SK-N-SH (cell line): ENCODE results near the gene TFCP2L1. TPM values are rescaled to one million over a fixed set of nuclear protein-coding genes. Genes with fewer than 3 reads are reported as not detected.

Experiments
- CTCF ChIA-PET: fragments of 300-600, 350-600 bp; formaldehyde crosslinking; extraction: SDS; loops from one replicate; lab custom pipeline; 2021; lab: Yijun Ruan, JAX
- POLR2A ChIA-PET: fragments of 350-600 bp; sonication (Branson Sonifier 250); formaldehyde crosslinking; extraction: SDS; loops from one replicate; lab custom pipeline; 2020; ENCODE audit warnings: antibody characterized with exemption, inconsistent platforms; lab: Yijun Ruan, JAX
- DNase-seq: peaks from one replicate; pipeline ENCODE4 v3.0.0; 2012
- H2AFZ ChIP-seq: fragments of 200-600 bp; sonication (generic); 2 replicates; pipeline ENCODE4 v1.8.1; 2016; ENCODE audit warnings: antibody characterized with exemption, mild to moderate bottlenecking, low read depth
- H3F3A ChIP-seq: fragments of 200-600 bp; sonication (generic); replicated peaks from 2 replicates; pipeline ENCODE3; 2016; ENCODE audit warnings: antibody characterized with exemption, mild to moderate bottlenecking; ENCODE audit not compliant: insufficient read depth
- H3K27ac ChIP-seq, 2 experiments: fragments of 200-500 bp in 1 of 2; fragments of 200-600 bp in 1 of 2; sonication (Bioruptor generic) in 1 of 2; sonication (generic), shearing (Covaris generic) in 1 of 2; 2 replicates each; pipeline versions ENCODE4 v1.5.1 to v1.6.1; 2014 to 2016; ENCODE audit warnings: low read depth in 2 of 2, inconsistent platforms in 1 of 2, low read length in 1 of 2, mild to moderate bottlenecking in 1 of 2, mixed read lengths in 1 of 2
- H3K27me3 ChIP-seq: fragments of 200-600 bp; sonication (generic), shearing (Covaris generic); 2 replicates; pipeline ENCODE4 v1.6.1; 2016; ENCODE audit warnings: mixed run types; ENCODE audit not compliant: insufficient read depth
- H3K36me3 ChIP-seq, 2 experiments: fragments of 200-500 bp in 1 of 2; fragments of 200-600 bp in 1 of 2; sonication (Bioruptor generic) in 1 of 2; sonication (generic) in 1 of 2; replicated peaks in 1 of 2; 2 replicates each; pipeline versions ENCODE3 to v1.5.1; 2014 to 2016; ENCODE audit warnings: low read length in 1 of 2, mild to moderate bottlenecking in 1 of 2; ENCODE audit not compliant: insufficient read depth in 2 of 2, control insufficient read depth in 1 of 2
- H3K4me1 ChIP-seq, 2 experiments: fragments of 200-500 bp in 1 of 2; fragments of 200-600 bp in 1 of 2; sonication (Bioruptor generic) in 1 of 2; sonication (generic), shearing (Covaris generic) in 1 of 2; 2 replicates each; pipeline versions ENCODE4 v1.5.1 to v1.6.1; 2014 to 2016; ENCODE audit warnings: low read depth in 1 of 2, low read length in 1 of 2, mixed run types in 1 of 2; ENCODE audit not compliant: insufficient read depth in 2 of 2, control insufficient read depth in 1 of 2
- H3K4me2 ChIP-seq: fragments of 200-600 bp; sonication (generic), shearing (Covaris generic); 2 replicates; pipeline ENCODE4 v1.6.1; 2017; ENCODE audit warnings: mixed run types
- H3K4me3 ChIP-seq, 2 experiments: fragments of 200-500 bp in 1 of 2; fragments of 200-600 bp in 1 of 2; sonication (Bioruptor generic) in 1 of 2; sonication (generic), shearing (Covaris generic) in 1 of 2; 2 replicates each; pipeline versions ENCODE4 v1.5.1 to v1.8.1; 2014 to 2016; ENCODE audit warnings: low read depth in 2 of 2, inconsistent platforms in 1 of 2, low read length in 1 of 2, mild to moderate bottlenecking in 1 of 2, mixed read lengths in 1 of 2, moderate library complexity in 1 of 2
- H3K79me2 ChIP-seq: fragments of 200-600 bp; sonication (generic); 2 replicates; pipeline ENCODE4 v1.8.1; 2017; ENCODE audit warnings: mild to moderate bottlenecking; ENCODE audit not compliant: insufficient read depth
- H3K9ac ChIP-seq: fragments of 200-600 bp; sonication (generic); 2 replicates; pipeline ENCODE4 v1.6.1; 2017; ENCODE audit warnings: mixed run types
- H3K9me2 ChIP-seq: fragments of 200-600 bp; sonication (generic); 2 replicates; pipeline ENCODE4 v1.6.1; 2017; ENCODE audit warnings: mixed run types
- H3K9me3 ChIP-seq: fragments of 200-600 bp; sonication (generic); 2 replicates; pipeline ENCODE4 v1.6.1; 2017; ENCODE audit warnings: mixed run types, mild to moderate bottlenecking, moderate library complexity
- H4K20me1 ChIP-seq: fragments of 200-600 bp; sonication (generic); 2 replicates; pipeline ENCODE4 v1.6.1; 2017; ENCODE audit warnings: mild to moderate bottlenecking, mixed run types; ENCODE audit not compliant: insufficient read depth
- CHD2 ChIP-seq: fragments of 150-350 bp; IDR thresholded peaks from 2 replicates; pipeline ENCODE4 v1.6.1; 2018; ENCODE audit warnings: low read length; ENCODE audit not compliant: partially characterized antibody
- GATA2 ChIP-seq: sonication (generic); formaldehyde crosslinking; IDR thresholded peaks from 2 replicates; pipeline ENCODE4 v1.5.0; 2020; ENCODE audit warnings: mild to moderate bottlenecking, missing genetic modification reagents
- IRF3 ChIP-seq: fragments of 150-350 bp; IDR thresholded peaks from 2 replicates; pipeline ENCODE4 v1.6.1; 2016; ENCODE audit warnings: mild to moderate bottlenecking, low read depth, low read length
- JUND ChIP-seq: IDR thresholded peaks from 2 replicates; pipeline ENCODE4 v1.4.0; 2012
- MEF2A ChIP-seq: IDR thresholded peaks from 2 replicates; pipeline ENCODE4 v1.4.0; 2012; ENCODE audit warnings: low read depth, borderline replicate concordance
- NFIC ChIP-seq: IDR thresholded peaks from 2 replicates; pipeline ENCODE4 v1.4.0; 2012; ENCODE audit warnings: borderline replicate concordance
- NRF1 ChIP-seq: IDR thresholded peaks from 2 replicates; pipeline ENCODE4 v1.6.1; 2012; ENCODE audit warnings: low read depth, mild to moderate bottlenecking, low read length
- POLR2AphosphoS5 ChIP-seq: IDR thresholded peaks from 2 replicates; pipeline ENCODE4 v1.6.1; 2012; ENCODE audit warnings: low read depth, low read length
- RAD21 ChIP-seq: IDR thresholded peaks from 2 replicates; pipeline ENCODE4 v1.6.1; 2012; ENCODE audit warnings: mild to moderate bottlenecking, low read length
- RCOR1 ChIP-seq: fragments of 150-350 bp; IDR thresholded peaks from 2 replicates; pipeline ENCODE4 v1.6.1; 2017; ENCODE audit warnings: antibody characterized with exemption, low read length
- RFX5 ChIP-seq: IDR thresholded peaks from 2 replicates; pipeline ENCODE4 v1.6.1; 2012; ENCODE audit warnings: mild to moderate bottlenecking, improper control_type of control experiment, low read length
- RXRA ChIP-seq: IDR thresholded peaks from 2 replicates; pipeline ENCODE4 v1.4.0; 2012; ENCODE audit warnings: low read depth, mild to moderate bottlenecking, borderline replicate concordance
- SIN3A ChIP-seq: IDR thresholded peaks from 2 replicates; pipeline ENCODE4 v1.6.1; 2012; ENCODE audit warnings: low read depth, mild to moderate bottlenecking, low read length, moderate library complexity, borderline replicate concordance
- SMC3 ChIP-seq: IDR thresholded peaks from 2 replicates; pipeline ENCODE4 v1.6.1; 2012; ENCODE audit warnings: low read depth, low read length, improper control_type of control experiment
- TAF1 ChIP-seq: IDR thresholded peaks from 2 replicates; pipeline ENCODE4 v1.6.1; 2012; ENCODE audit warnings: low read depth, mild to moderate bottlenecking, low read length, moderate library complexity, borderline replicate concordance
- TCF12 ChIP-seq: IDR thresholded peaks from 2 replicates; pipeline ENCODE4 v1.4.0; 2012
- TEAD4 ChIP-seq: IDR thresholded peaks from 2 replicates; pipeline ENCODE4 v1.4.0; 2012; ENCODE audit warnings: mild to moderate bottlenecking, borderline replicate concordance; ENCODE audit not compliant: insufficient read depth
- USF1 ChIP-seq: IDR thresholded peaks from 2 replicates; pipeline ENCODE4 v1.4.0; 2012; ENCODE audit warnings: low read depth, borderline replicate concordance
- YY1 ChIP-seq: IDR thresholded peaks from 2 replicates; pipeline ENCODE4 v1.4.0; 2012; ENCODE audit warnings: low read depth, mild to moderate bottlenecking
- WGBS: methylation state at CpG from one replicate; pipeline ENCODE4 v1.1.6; 2017; ENCODE audit warnings: low lambda C conversion rate; 5-methylcytosine and 5-hydroxymethylcytosine counted together
- polyA plus RNA-seq, 3 experiments: library from polyadenylated mRNA; depleted of rRNA; stranded (reverse); fragments of >200 nt; gene quantifications; 2 replicates each; pipeline ENCODE4 v1.2.3, GENCODE V29; 2012
- TF ChIP-seq, protein P1 (sequence below): IDR thresholded peaks from 2 replicates; pipeline ENCODE4 v1.4.0; 2012; ENCODE audit warnings: low read depth, borderline replicate concordance

TFCP2L1 gene
- polyA plus RNA-seq, 1 of the 3 experiments (the other 2 are of a cell fraction) = not detected

- no peaks in the 10 kb centered on the region for H3K36me3 ChIP-seq
- no peak overlapping the region for H2AFZ ChIP-seq
- no peaks in the 10 kb centered on the region for H3K9me2 ChIP-seq
- no peaks in the 10 kb centered on the region for H3K9me3 ChIP-seq
- H3F3A ChIP-seq = no peaks in the 10 kb centered on the region
- H3K4me3 ChIP-seq = no peak overlapping the region
- H3K27ac ChIP-seq = no peak overlapping the region
- no peak for TF ChIP-seq JUND
- no peaks in the 10 kb centered on the region for H3K27me3 ChIP-seq
- no peak for DNase-seq
- H3K4me1 ChIP-seq = no peaks in the 10 kb centered on the region
- no peak overlapping the region for H3K4me2 ChIP-seq
- no peak overlapping the region for H3K9ac ChIP-seq
- no peaks in the 10 kb centered on the region for H4K20me1 ChIP-seq
- H3K79me2 ChIP-seq = no peaks in the 10 kb centered on the region
- CTCF ChIA-PET = interaction anchor here (0.6 kb wide), 1 partner anchor 187 kb away, joined by 3 read pairs; no protein-coding TSS in a partner anchor
- POLR2A ChIA-PET = no interaction called here
Observed at GRCh38 chr2:121309323-121309722, 24.3 kb upstream of the TFCP2L1 start.

DNA sequence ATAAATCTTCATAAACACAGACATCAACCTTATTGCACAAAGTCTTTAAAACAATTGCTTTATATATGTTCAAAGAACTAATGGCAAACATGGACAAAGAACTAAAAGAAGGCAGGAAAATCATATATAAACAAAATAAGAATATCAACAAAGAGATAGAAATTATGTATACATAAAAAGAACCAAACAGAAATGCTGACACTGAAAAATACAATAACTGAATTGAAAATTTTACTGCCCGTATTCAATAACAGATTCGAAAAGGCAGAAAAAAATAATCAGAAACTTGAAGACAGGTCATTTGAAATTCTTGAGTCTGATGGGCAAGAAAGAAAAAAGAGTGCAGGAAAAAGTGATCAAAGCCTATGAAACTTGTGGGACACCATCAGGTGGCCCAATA, 22.0 kb upstream of the TFCP2L1 start:
- no peaks in the 10 kb centered on the region for H3K27me3 ChIP-seq
- H3K9ac ChIP-seq = no peak overlapping the region
- H3K4me3 ChIP-seq = no peak overlapping the region
- H3K9me3 ChIP-seq = no peaks in the 10 kb centered on the region
- H2AFZ ChIP-seq = no peak overlapping the region
- H3K36me3 ChIP-seq = no peaks in the 10 kb centered on the region
- ChIA-PET CTCF (interaction anchor here (1.1 to 1.4 kb wide), 3 partner anchors 21 to 212 kb away, joined by 3 read pairs; no protein-coding TSS in a partner anchor), POLR2A (no interaction called here)
- no peaks in the 10 kb centered on the region for H3K9me2 ChIP-seq
- no peaks in the 10 kb centered on the region for H3F3A ChIP-seq
- 50% methylated on average over 2 of the region's 2 CpGs for WGBS
- H4K20me1 ChIP-seq = no peaks in the 10 kb centered on the region
- DNase-seq = no peak
- no peak overlapping the region for H3K4me2 ChIP-seq
- H3K4me1 ChIP-seq = peaks cover 0 to 3% of the 10 kb centered on the region in 2 experiments; a peak in 1 of 4 replicates
- no peaks in the 10 kb centered on the region for H3K79me2 ChIP-seq
- H3K27ac ChIP-seq = no peak overlapping the region
- no peak for TF ChIP-seq RAD21
- TF ChIP-seq TEAD4 = no peak
- TF ChIP-seq MEF2A = no peak
- no peak for TF ChIP-seq CHD2
- TF ChIP-seq YY1 = no peak
- TF ChIP-seq IRF3 = no peak
- TF ChIP-seq TAF1 = no peak
- TF ChIP-seq RFX5 = no peak
- no peak for TF ChIP-seq POLR2AphosphoS5
- no peak for TF ChIP-seq RCOR1
- no peak for TF ChIP-seq SMC3
- no peak for TF ChIP-seq GATA2

DNA sequence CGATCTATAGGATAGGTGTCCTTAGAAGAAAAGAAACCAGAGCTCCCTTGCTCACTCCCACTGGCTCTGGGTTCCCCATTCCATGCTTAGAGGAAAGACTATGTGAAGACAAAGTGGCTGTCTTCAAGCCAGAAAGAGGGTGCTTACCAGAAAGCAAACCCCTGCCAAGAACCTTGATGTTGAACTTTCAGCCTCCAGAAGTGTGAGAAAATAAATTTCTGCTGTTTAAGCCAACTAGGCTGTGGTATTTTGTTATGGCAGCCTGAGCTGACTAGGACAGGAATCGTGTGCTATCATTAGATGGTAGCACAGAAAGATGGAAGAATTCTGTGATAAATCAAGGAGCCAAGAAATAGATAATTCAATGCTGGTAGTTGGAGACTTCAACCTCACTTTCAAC, 19.9 kb upstream of the TFCP2L1 start:
- 0 out of 2 replicates have a peak, but pooled peaks cover 6% of the 10 kb centered on the region for H3K27me3 ChIP-seq
- H3K27ac ChIP-seq = no peak overlapping the region
- H2AFZ ChIP-seq = no peak overlapping the region
- no peak overlapping the region for H3K9ac ChIP-seq
- no peaks in the 10 kb centered on the region for H3K36me3 ChIP-seq
- H3K4me1 ChIP-seq = peaks cover 0 to 3% of the 10 kb centered on the region in 2 experiments; a peak in 1 of 4 replicates
- H3F3A ChIP-seq = no peaks in the 10 kb centered on the region
- H3K9me3 ChIP-seq = no peaks in the 10 kb centered on the region
- no peak for DNase-seq
- WGBS = 17% methylated on average over 2 of the region's 2 CpGs
- CTCF ChIA-PET = interaction anchor here (3.1 kb wide), 1 partner anchor 210 kb away, joined by 8 read pairs; no protein-coding TSS in a partner anchor
- no peaks in the 10 kb centered on the region for H4K20me1 ChIP-seq
- H3K4me3 ChIP-seq = no peak overlapping the region
- no peaks in the 10 kb centered on the region for H3K79me2 ChIP-seq
- POLR2A ChIA-PET = no interaction called here
- H3K4me2 ChIP-seq = no peak overlapping the region
- H3K9me2 ChIP-seq = no peaks in the 10 kb centered on the region
- TF ChIP-seq USF1 = no peak
- TF ChIP-seq NRF1 = no peak
- no peak for TF ChIP-seq TAF1
- TF ChIP-seq, protein P1, sequence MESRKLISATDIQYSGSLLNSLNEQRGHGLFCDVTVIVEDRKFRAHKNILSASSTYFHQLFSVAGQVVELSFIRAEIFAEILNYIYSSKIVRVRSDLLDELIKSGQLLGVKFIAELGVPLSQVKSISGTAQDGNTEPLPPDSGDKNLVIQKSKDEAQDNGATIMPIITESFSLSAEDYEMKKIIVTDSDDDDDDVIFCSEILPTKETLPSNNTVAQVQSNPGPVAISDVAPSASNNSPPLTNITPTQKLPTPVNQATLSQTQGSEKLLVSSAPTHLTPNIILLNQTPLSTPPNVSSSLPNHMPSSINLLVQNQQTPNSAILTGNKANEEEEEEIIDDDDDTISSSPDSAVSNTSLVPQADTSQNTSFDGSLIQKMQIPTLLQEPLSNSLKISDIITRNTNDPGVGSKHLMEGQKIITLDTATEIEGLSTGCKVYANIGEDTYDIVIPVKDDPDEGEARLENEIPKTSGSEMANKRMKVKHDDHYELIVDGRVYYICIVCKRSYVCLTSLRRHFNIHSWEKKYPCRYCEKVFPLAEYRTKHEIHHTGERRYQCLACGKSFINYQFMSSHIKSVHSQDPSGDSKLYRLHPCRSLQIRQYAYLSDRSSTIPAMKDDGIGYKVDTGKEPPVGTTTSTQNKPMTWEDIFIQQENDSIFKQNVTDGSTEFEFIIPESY = no peak
- no peak for TF ChIP-seq POLR2AphosphoS5
- TF ChIP-seq TCF12 = no peak
- TF ChIP-seq RXRA = no peak
- no peak for TF ChIP-seq SIN3A
- TF ChIP-seq NFIC = no peak
- no peak for TF ChIP-seq IRF3
